Measurements from ENCODE around the gene PHF24. TPM values are rescaled to one million over a fixed set of nuclear protein-coding genes. Genes with fewer than 3 reads are reported as not detected.
A peak's percentile ranks its signal among the peaks of the same experiment; 100 is the strongest.

Gene PHF24
- total RNA-seq, 4 donors from 2014 or later, result 0.21 to 1.2 (median 0.63) TPM

GRCh38 chr9:34996905-34997279 lies 38.8 kb downstream of the PHF24 start:
- Histone ChIP-seq H3K27ac (no peak overlapping the region), H3K27me3 (no peaks in the 10 kb centered on the region), H3K9me3 (no peaks in the 10 kb centered on the region), H3K4me3 (no peak overlapping the region), H3K36me3 (peaks cover 0 to 34% (median 0%) of the 10 kb centered on the region in 3 donors), H3K4me1 (peaks cover 0 to 39% (median 32%) of the 10 kb centered on the region in 4 donors)
- no peak for TF ChIP-seq EP300 (IDR thresholded peaks at IDR 0.05)
- TF ChIP-seq POLR2A (IDR thresholded peaks at IDR 0.05), result no peak
- TF ChIP-seq CTCF (IDR thresholded peaks at IDR 0.05), result no peak
- WGBS, 2 donors, result 72 to 73% methylated on average over 10 of the region's 10 CpGs
- DNase-seq (ENCODE audit: low spot score in 2 of 2), result no peak

GRCh38 chr9:34997379-34997781 lies 39.3 kb downstream of the PHF24 start:
- TF ChIP-seq EP300 (IDR thresholded peaks at IDR 0.05), result no peak
- no peak for TF ChIP-seq CTCF (IDR thresholded peaks at IDR 0.05)
- TF ChIP-seq POLR2A (IDR thresholded peaks at IDR 0.05), result no peak
- DNase-seq (ENCODE audit: low spot score in 2 of 2), result no peak
- peak overlapping the region in 2 of 4 donors; percentile 36 to 42 for H3K27ac ChIP-seq
- H3K4me1 ChIP-seq, result peaks cover 0 to 34% (median 27%) of the 10 kb centered on the region in 4 donors
- H3K9me3 ChIP-seq, result no peaks in the 10 kb centered on the region
- H3K4me3 ChIP-seq, result no peak overlapping the region
- H3K27me3 ChIP-seq, result no peaks in the 10 kb centered on the region
- peaks cover 0 to 34% (median 0%) of the 10 kb centered on the region in 3 donors for H3K36me3 ChIP-seq

DNA sequence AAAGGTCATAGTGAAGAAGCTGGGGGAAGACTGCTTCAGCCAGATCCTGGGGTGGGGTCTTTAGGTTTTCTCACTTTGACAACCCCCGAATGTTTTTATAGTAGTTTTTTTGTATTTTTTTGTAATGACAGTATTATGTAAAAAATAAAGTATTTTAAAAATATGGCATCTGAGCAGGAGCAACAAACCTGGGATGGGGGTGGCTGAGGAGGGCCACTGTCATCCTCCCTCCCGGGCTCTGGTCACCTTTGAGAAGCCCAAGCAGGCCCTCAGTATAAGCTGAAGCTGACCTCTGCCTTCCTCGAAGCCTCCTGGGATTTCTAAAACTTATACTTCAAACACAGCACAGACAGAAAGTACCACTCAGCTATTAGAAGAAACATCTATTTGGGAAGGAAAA lies 40.2 kb downstream of the PHF24 start:
- H3K4me3 ChIP-seq, result no peak overlapping the region
- H3K4me1 ChIP-seq, result peaks cover 0 to 26% (median 19%) of the 10 kb centered on the region in 4 donors
- DNase-seq (ENCODE audit: low spot score in 2 of 2), result no peak
- WGBS, 2 donors, result 54 to 64% methylated on average over 3 of the region's 3 CpGs
- H3K27ac ChIP-seq, result peak overlapping the region in 2 of 4 donors; percentile 36 to 47
- no peaks in the 10 kb centered on the region for H3K9me3 ChIP-seq
- no peak for TF ChIP-seq EP300 (IDR thresholded peaks at IDR 0.05)
- no peak for TF ChIP-seq POLR2A (IDR thresholded peaks at IDR 0.05)
- TF ChIP-seq CTCF (IDR thresholded peaks at IDR 0.05), result no peak
- H3K27me3 ChIP-seq, result no peaks in the 10 kb centered on the region
- peaks cover 0 to 34% (median 0%) of the 10 kb centered on the region in 3 donors for H3K36me3 ChIP-seq

DNA sequence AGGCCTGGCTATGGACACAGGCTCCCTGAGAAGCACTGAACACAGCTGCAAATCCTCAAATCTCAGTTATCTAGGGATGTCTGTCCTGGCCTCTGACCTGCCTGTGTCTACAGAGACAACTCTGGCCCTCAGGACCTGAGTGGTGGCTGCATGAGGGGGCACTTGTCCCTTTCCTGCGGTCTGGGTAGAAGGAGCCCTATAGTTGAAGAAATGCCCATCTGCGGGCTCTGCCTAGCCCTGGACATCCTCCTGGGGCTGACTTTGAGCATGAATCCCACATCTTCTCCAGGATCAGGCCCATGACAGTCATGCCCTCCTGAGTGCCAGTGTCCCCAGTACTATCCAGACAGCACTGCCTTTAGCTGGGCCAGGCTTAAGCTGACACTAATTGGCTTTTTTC lies 41.5 kb downstream of the PHF24 start:
- Histone ChIP-seq H3K36me3 (peaks cover 0 to 34% (median 0%) of the 10 kb centered on the region in 3 donors), H3K4me1 (peaks cover 0 to 12% (median 6%) of the 10 kb centered on the region in 4 donors), H3K9me3 (no peaks in the 10 kb centered on the region), H3K27ac (no peak overlapping the region), H3K27me3 (no peaks in the 10 kb centered on the region), H3K4me3 (no peak overlapping the region)
- no peak for TF ChIP-seq POLR2A (IDR thresholded peaks at IDR 0.05)
- no peak for TF ChIP-seq EP300 (IDR thresholded peaks at IDR 0.05)
- TF ChIP-seq CTCF (IDR thresholded peaks at IDR 0.05), result no peak
- WGBS, 2 donors, result 100% methylated on average over 1 to 2 of the region's 2 CpGs
- DNase-seq (ENCODE audit: low spot score in 2 of 2), result no peak

DNA sequence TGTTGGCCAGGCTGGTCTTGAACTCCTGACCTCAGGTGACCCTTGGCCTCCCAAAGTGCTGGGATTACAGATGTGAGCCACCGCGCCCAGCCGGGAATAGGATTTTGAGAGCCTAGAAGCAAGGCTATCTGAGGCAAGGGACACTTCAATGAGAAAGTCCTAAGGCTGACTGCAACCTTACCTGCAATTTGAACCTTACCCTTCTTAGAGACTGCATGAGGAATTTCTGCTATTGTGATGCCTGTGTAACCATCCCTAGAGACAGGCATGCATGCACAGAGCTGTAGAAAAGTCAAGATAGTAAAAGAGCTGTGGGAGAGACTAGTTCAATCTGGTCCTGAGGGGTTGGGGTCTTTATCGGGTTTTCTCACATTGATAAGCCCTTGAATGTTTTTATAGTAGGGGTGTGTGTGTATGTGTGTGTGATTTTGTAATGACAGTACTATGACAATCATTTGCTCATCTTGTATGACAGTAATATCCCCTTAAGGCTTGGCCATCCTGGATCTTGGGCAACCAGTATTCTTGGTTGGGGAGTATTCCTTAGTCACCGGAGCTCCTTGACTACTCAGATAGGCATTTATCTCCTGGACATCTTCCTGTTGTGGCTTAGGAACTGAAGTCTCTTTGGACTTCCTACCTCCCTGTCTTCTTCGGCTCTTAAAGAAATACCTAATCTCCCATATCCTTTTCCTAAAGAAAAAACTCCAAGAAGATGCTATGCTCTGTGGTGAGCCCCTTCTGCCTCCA lies 42.6 kb downstream of the PHF24 start:
- TF ChIP-seq CTCF (IDR thresholded peaks at IDR 0.05), result no peak
- no peak for TF ChIP-seq EP300 (IDR thresholded peaks at IDR 0.05)
- no peak for TF ChIP-seq POLR2A (IDR thresholded peaks at IDR 0.05)
- 89 to 91% methylated on average over 6 of the region's 6 CpGs for WGBS, 2 donors
- peaks cover 0 to 1% (median 0%) of the 10 kb centered on the region in 4 donors for H3K4me1 ChIP-seq
- H3K36me3 ChIP-seq, result peaks cover 0 to 31% (median 0%) of the 10 kb centered on the region in 3 donors
- DNase-seq (ENCODE audit: low spot score in 2 of 2), result no peak
- no peak overlapping the region for H3K4me3 ChIP-seq
- no peaks in the 10 kb centered on the region for H3K27me3 ChIP-seq
- no peak overlapping the region for H3K27ac ChIP-seq
- no peaks in the 10 kb centered on the region for H3K9me3 ChIP-seq

Data from tibial nerve (tissue), 4 donors.